GM23248 (cell line): ENCODE data around the gene OAF. TPM values are rescaled to one million over a fixed set of nuclear protein-coding genes. Genes with fewer than 3 reads are reported as not detected.

Source experiments
- DNase-seq: peaks from one replicate; pipeline ENCODE4 v3.0.0-alpha.2; 2015
- H2AFZ ChIP-seq: fragments of 200-600 bp; sonication (generic); 2 replicates; pipeline ENCODE4 v1.6.1; 2016; ENCODE audit warnings: antibody characterized with exemption
- H3F3A ChIP-seq: fragments of 200-600 bp; sonication (generic); 2 replicates; pipeline ENCODE4 v1.6.1; 2016; ENCODE audit warnings: mild to moderate bottlenecking, antibody characterized with exemption, mixed run types; ENCODE audit not compliant: insufficient read depth
- H3K27ac ChIP-seq: fragments of 200-600 bp; sonication (generic); 2 replicates; pipeline ENCODE4 v1.5.1; 2016; ENCODE audit warnings: mild to moderate bottlenecking
- H3K27me3 ChIP-seq: fragments of 200-600 bp; sonication (generic); replicated peaks from 2 replicates; pipeline ENCODE4 v1.6.1; 2016; ENCODE audit warnings: mild to moderate bottlenecking; ENCODE audit not compliant: insufficient read depth
- H3K36me3 ChIP-seq: fragments of 200-600 bp; sonication (generic); 2 replicates; pipeline ENCODE4 v1.6.1; 2016; ENCODE audit warnings: low read depth, mild to moderate bottlenecking
- H3K4me1 ChIP-seq: fragments of 200-600 bp; sonication (generic); 2 replicates; pipeline ENCODE4 v1.6.1; 2016; ENCODE audit warnings: mild to moderate bottlenecking; ENCODE audit not compliant: insufficient read depth
- H3K4me2 ChIP-seq: fragments of 200-600 bp; sonication (generic); one replicate; pipeline ENCODE4 v1.6.1; 2016; ENCODE audit warnings: mild to moderate bottlenecking; ENCODE audit not compliant: unreplicated experiment
- H3K4me3 ChIP-seq: fragments of 200-600 bp; sonication (generic); 2 replicates; pipeline ENCODE4 v1.5.1; 2016; ENCODE audit warnings: mild to moderate bottlenecking
- H3K79me2 ChIP-seq: fragments of 200-600 bp; sonication (generic); 2 replicates; pipeline ENCODE4 v1.6.1; 2016; ENCODE audit warnings: mild to moderate bottlenecking; ENCODE audit not compliant: insufficient read depth
- H3K9ac ChIP-seq: fragments of 200-600 bp; sonication (generic); 2 replicates; pipeline ENCODE4 v1.6.1; 2016; ENCODE audit warnings: mild to moderate bottlenecking
- H3K9me2 ChIP-seq: fragments of 200-600 bp; sonication (generic); 2 replicates; pipeline ENCODE4 v1.6.1; 2016; ENCODE audit warnings: mixed run types, mild to moderate bottlenecking, moderate library complexity; ENCODE audit not compliant: insufficient read depth
- H3K9me3 ChIP-seq: fragments of 200-600 bp; sonication (generic); one replicate; pipeline ENCODE4 v1.6.1; 2017; ENCODE audit warnings: low read depth
- H4K20me1 ChIP-seq: fragments of 200-600 bp; sonication (generic); 2 replicates; pipeline ENCODE4 v1.6.0; 2016; ENCODE audit not compliant: insufficient read depth
- EZH2 ChIP-seq: fragments of 200-600 bp; sonication (generic); IDR thresholded peaks from 2 replicates; pipeline ENCODE4 v1.6.1; 2018; ENCODE audit warnings: antibody characterized with exemption, mild to moderate bottlenecking; ENCODE audit not compliant: insufficient read depth, poor library complexity, severe bottlenecking
- EZH2phosphoT487 ChIP-seq: fragments of 200-600 bp; sonication (generic); IDR thresholded peaks from 2 replicates; pipeline ENCODE4 v1.6.1; 2018; ENCODE audit warnings: antibody characterized with exemption, moderate library complexity, mild to moderate bottlenecking, low read depth; ENCODE audit not compliant: insufficient read depth
- WGBS, 2 experiments: methylation state at CpG; one replicate each; pipeline ENCODE4 v1.1.6; 2015 to 2017; ENCODE audit warnings: low lambda C conversion rate in 2 of 2, low coverage in 1 of 2; ENCODE audit errors: missing lambda C conversion rate in 2 of 2; 5-methylcytosine and 5-hydroxymethylcytosine counted together
- in situ Hi-C: fragments of 300-500 bp; cut with MboI; formaldehyde crosslinking; loops from 2 replicates; pipeline ENCODE4 v1.15.0; 2020
- polyA plus RNA-seq: library from polyadenylated mRNA; unstranded; fragments of >200 nt; fragmentation: Nextera tagmentation; extraction: Ambion mirVana; gene quantifications from 2 replicates; pipeline ENCODE4 v1.2.1, GENCODE V29; 2016
- total RNA-seq: library from RNA; depleted of rRNA; stranded (reverse); fragments of >200 nt; shearing (Covaris generic); gene quantifications from 2 replicates; pipeline ENCODE4 v1.2.3, GENCODE V29; 2014

Gene OAF
- total and polyA plus RNA-seq, 2 experiments from 2014 or later: 80.0 to 116 TPM

DNA sequence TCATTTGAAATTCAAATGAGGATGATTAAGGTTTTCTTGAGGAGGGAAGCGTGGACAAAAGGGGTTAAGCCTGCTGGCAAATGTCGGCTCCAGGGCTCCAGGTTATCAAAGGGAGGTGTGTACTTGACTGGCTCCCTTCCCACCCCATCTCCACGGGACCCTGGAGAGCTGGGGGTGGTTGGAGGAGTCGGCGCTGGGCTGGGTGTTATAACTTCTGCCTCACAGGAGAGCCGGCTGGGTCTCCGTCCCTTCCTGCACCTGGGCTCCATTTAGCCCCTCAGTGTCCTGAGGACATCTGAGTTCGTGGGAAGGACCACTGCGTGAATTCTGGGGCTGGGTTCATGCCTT is 44.7 kb downstream of the OAF start:
- Histone ChIP-seq H3K79me2 (no peaks in the 10 kb centered on the region), H3K4me2 (no peak overlapping the region), H3K27ac (no peak overlapping the region), H3K27me3 (peaks cover 67% of the 10 kb centered on the region), H2AFZ (no peak overlapping the region), H4K20me1 (no peaks in the 10 kb centered on the region), H3K9ac (no peak overlapping the region), H3K4me1 (no peaks in the 10 kb centered on the region), H3K9me2 (no peaks in the 10 kb centered on the region), H3F3A (no peaks in the 10 kb centered on the region), H3K36me3 (no peaks in the 10 kb centered on the region), H3K4me3 (no peak overlapping the region), H3K9me3 (no peaks in the 10 kb centered on the region)
- DNase-seq: no peak
- in situ Hi-C loops: no loop called here
- no peak for TF ChIP-seq EZH2
- TF ChIP-seq EZH2phosphoT487: no peak
- WGBS, 2 experiments: 22 to 25% methylated on average over 9 of the region's 9 CpGs

DNA sequence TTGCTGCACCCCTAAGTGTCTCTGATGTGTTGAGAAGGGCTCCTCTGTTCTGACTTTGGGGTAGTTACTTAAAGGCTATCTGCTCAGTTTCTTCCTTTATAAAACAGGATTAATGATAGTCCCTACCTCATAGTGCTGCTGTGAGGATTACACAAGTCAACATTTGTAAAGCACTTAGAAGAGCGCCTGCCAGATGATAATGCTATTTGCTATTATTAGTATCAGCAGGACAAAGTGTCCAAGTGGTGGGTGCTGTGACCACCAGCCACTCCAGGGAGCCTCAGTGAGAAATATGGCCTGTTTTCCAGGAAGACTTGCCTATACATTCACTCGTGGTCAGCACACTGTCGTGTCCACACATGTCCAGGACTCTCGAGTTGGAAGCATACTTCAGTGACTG is 45.3 kb downstream of the OAF start:
- Histone ChIP-seq H3K4me2 (no peak overlapping the region), H4K20me1 (no peaks in the 10 kb centered on the region), H2AFZ (no peak overlapping the region), H3K27ac (no peak overlapping the region), H3K4me1 (no peaks in the 10 kb centered on the region), H3K9ac (no peak overlapping the region), H3K4me3 (no peak overlapping the region), H3K79me2 (no peaks in the 10 kb centered on the region), H3K36me3 (no peaks in the 10 kb centered on the region), H3K27me3 (peaks cover 69% of the 10 kb centered on the region), H3F3A (no peaks in the 10 kb centered on the region), H3K9me3 (no peaks in the 10 kb centered on the region), H3K9me2 (no peaks in the 10 kb centered on the region)
- no peak for DNase-seq
- in situ Hi-C loops: no loop called here
- WGBS, 2 experiments: 61 to 66% methylated on average over 4 of the region's 4 CpGs
- no peak for TF ChIP-seq EZH2
- no peak for TF ChIP-seq EZH2phosphoT487

DNA sequence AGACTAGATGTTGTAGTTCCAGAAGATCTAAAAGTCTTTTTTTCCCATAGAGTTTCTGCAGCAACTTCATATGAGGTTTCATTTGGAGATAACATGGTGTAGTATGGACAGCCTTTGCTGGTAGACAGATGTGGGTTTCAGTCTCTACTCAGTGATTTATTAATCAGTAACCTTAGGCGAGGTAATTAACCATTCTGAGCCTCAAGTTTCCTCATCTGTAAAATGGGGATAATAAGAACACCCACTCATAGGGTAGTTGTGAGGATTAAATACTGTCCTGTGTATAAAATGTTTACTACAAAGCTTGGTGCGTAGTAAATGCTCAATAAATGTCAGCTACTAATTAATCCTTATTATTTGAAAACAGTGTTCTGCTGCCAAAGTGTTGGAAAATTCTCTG is 45.9 kb downstream of the OAF start:
- Histone ChIP-seq H3K27ac (no peak overlapping the region), H3K4me1 (no peaks in the 10 kb centered on the region), H3F3A (no peaks in the 10 kb centered on the region), H2AFZ (no peak overlapping the region), H3K4me2 (no peak overlapping the region), H3K9me2 (no peaks in the 10 kb centered on the region), H3K27me3 (peaks cover 69% of the 10 kb centered on the region), H3K9me3 (no peaks in the 10 kb centered on the region), H3K4me3 (no peak overlapping the region), H3K9ac (no peak overlapping the region), H3K79me2 (no peaks in the 10 kb centered on the region), H4K20me1 (no peaks in the 10 kb centered on the region), H3K36me3 (no peaks in the 10 kb centered on the region)
- 48 to 52% methylated on average over 2 of the region's 2 CpGs for WGBS, 2 experiments
- TF ChIP-seq EZH2 (no peak), EZH2phosphoT487 (no peak)
- no peak for DNase-seq
- in situ Hi-C loops: no loop called here

- Histone ChIP-seq H2AFZ (no peak overlapping the region), H3F3A (no peaks in the 10 kb centered on the region), H3K9ac (no peak overlapping the region), H3K79me2 (no peaks in the 10 kb centered on the region), H4K20me1 (no peaks in the 10 kb centered on the region), H3K4me2 (no peak overlapping the region), H3K9me3 (no peaks in the 10 kb centered on the region), H3K36me3 (no peaks in the 10 kb centered on the region), H3K4me3 (no peak overlapping the region), H3K9me2 (no peaks in the 10 kb centered on the region), H3K4me1 (no peaks in the 10 kb centered on the region), H3K27ac (no peak overlapping the region), H3K27me3 (peaks cover 72% of the 10 kb centered on the region)
- WGBS, 2 experiments: 74 to 77% methylated on average over 9 of the region's 9 CpGs
- DNase-seq: no peak
- no peak for TF ChIP-seq EZH2
- TF ChIP-seq EZH2phosphoT487: no peak
- in situ Hi-C loops: no loop called here
These were observed 46.5 kb downstream of the OAF start for GRCh38 chr11:120257346-120257745.

DNA sequence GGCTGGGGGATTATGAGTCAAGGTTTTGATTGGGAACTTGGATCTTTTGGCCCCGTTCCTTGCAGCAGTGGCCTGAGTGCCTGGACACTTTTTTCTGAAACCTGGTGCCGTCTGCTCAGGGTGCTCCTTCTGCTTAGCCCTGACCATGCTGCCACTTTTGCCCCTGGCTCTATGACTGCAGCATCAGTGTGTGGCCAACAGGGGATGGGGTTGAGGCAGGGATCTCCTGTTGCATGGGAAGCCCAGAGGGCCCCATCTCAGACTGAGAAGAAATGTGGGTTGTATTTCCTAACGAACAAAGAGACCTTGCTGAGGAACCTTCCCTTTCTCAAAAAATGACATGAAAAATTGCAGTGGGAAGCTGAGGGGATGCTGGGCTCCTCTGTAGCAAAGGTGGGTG is 47.8 kb downstream of the OAF start:
- H3K4me2 ChIP-seq: no peak overlapping the region
- no peak overlapping the region for H2AFZ ChIP-seq
- no peaks in the 10 kb centered on the region for H3K36me3 ChIP-seq
- H3K4me3 ChIP-seq: no peak overlapping the region
- no peaks in the 10 kb centered on the region for H3F3A ChIP-seq
- H4K20me1 ChIP-seq: no peaks in the 10 kb centered on the region
- DNase-seq: no peak
- no peak for TF ChIP-seq EZH2
- no peaks in the 10 kb centered on the region for H3K9me3 ChIP-seq
- in situ Hi-C loops: no loop called here
- H3K9me2 ChIP-seq: no peaks in the 10 kb centered on the region
- H3K27me3 ChIP-seq: peaks cover 73% of the 10 kb centered on the region
- no peak overlapping the region for H3K9ac ChIP-seq
- 69 to 74% methylated on average over 3 of the region's 3 CpGs for WGBS, 2 experiments
- H3K4me1 ChIP-seq: no peaks in the 10 kb centered on the region
- H3K27ac ChIP-seq: no peak overlapping the region
- no peaks in the 10 kb centered on the region for H3K79me2 ChIP-seq
